ENCODE results near the gene TBL1XR1.

Gene TBL1XR1

DNA sequence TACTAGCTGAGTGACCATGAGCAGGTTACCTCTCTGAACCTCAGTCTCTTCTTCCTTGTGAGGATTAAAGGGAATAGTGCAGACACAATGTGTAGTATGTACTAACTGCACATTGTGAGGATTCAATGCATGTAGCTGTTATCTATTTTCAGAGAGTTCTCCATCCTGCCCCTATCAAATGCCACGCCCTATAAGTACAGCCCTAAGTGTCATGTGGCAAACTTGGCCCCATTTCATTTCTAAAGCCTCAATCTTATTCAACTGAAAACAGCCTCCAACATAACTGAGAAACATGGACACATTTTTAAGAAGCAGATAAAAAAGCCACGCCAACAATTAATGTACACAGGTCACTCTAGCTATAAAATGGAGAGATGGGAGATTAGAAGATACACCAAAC lies 220.0 kb downstream of the TBL1XR1 start:
- TF ChIP-seq, protein P1, sequence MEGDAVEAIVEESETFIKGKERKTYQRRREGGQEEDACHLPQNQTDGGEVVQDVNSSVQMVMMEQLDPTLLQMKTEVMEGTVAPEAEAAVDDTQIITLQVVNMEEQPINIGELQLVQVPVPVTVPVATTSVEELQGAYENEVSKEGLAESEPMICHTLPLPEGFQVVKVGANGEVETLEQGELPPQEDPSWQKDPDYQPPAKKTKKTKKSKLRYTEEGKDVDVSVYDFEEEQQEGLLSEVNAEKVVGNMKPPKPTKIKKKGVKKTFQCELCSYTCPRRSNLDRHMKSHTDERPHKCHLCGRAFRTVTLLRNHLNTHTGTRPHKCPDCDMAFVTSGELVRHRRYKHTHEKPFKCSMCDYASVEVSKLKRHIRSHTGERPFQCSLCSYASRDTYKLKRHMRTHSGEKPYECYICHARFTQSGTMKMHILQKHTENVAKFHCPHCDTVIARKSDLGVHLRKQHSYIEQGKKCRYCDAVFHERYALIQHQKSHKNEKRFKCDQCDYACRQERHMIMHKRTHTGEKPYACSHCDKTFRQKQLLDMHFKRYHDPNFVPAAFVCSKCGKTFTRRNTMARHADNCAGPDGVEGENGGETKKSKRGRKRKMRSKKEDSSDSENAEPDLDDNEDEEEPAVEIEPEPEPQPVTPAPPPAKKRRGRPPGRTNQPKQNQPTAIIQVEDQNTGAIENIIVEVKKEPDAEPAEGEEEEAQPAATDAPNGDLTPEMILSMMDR (conservative IDR thresholded peaks at IDR 0.05), result no peak
- no peak overlapping the region for H3K27ac ChIP-seq

GRCh38 chr3:176976586-176976985 lies 220.7 kb downstream of the TBL1XR1 start:
- TF ChIP-seq, protein P1 (conservative IDR thresholded peaks at IDR 0.05), result no peak
- H3K27ac ChIP-seq, result no peak overlapping the region

DNA sequence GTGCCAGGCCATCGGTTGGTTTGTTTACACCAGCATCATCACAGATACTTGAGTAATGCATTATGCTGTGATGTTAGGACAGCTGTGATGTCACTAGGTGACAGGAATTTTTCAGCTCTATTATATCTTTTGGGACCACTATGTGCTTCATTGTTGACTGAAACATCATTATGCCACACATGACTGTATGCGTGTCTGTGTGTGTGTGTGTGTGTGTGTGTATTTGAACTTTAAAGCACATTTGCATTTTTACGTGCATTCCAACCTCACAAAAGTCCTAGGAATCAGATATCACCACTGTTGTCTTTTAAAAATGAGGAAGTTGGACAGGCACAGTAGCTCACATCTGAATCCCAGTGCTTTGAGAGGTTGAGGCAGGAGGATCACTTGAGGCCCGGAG lies 223.0 kb downstream of the TBL1XR1 start:
- no peak overlapping the region for H3K27ac ChIP-seq
- TF ChIP-seq, protein P1 (conservative IDR thresholded peaks at IDR 0.05), result no peak

GRCh38 chr3:176971613-176972174 lies 225.6 kb downstream of the TBL1XR1 start:
- TF ChIP-seq, protein P1 (conservative IDR thresholded peaks at IDR 0.05), result no peak
- H3K27ac ChIP-seq, result no peak overlapping the region

- TF ChIP-seq, protein P1 (conservative IDR thresholded peaks at IDR 0.05), result no peak
- H3K27ac ChIP-seq, result no peak overlapping the region
Measured at GRCh38 chr3:176970770-176971169, 226.5 kb downstream of the TBL1XR1 start.

GRCh38 chr3:176969506-176969905 lies 227.8 kb downstream of the TBL1XR1 start:
- TF ChIP-seq, protein P1 (conservative IDR thresholded peaks at IDR 0.05), result no peak
- no peak overlapping the region for H3K27ac ChIP-seq

Data from VCaP (cell line).